Osteoblast (primary cell): ENCODE results near the gene OR5H15. TPM values are rescaled to one million over a fixed set of nuclear protein-coding genes. Genes with fewer than 3 reads are reported as not detected.
"Not testable (repeated sequence)": the region's sequence is repeated elsewhere in the genome, so short reads cannot be mapped to it uniquely, and the experiment has no call there.

Source experiments
- DNase-seq: peaks from one replicate; pipeline ENCODE4 v3.0.0; 2011; ENCODE audit warnings: low spot score, mixed read lengths; ENCODE audit not compliant: insufficient read length; ENCODE audit errors: missing footprints
- H2AFZ ChIP-seq: 2 replicates; pipeline ENCODE4 v1.6.0; 2011; ENCODE audit warnings: mild to moderate bottlenecking, low read length
- H3K27ac ChIP-seq: 2 replicates; pipeline ENCODE4 v1.5.1; 2011; ENCODE audit warnings: mild to moderate bottlenecking, low read depth, low read length, moderate library complexity
- H3K27me3 ChIP-seq: 2 replicates; pipeline ENCODE4 v1.6.0; 2012; ENCODE audit warnings: mild to moderate bottlenecking, control low read depth, inconsistent platforms, low read length, moderate library complexity; ENCODE audit not compliant: insufficient read depth
- H3K36me3 ChIP-seq: 2 replicates; pipeline ENCODE4 v1.5.1; 2011; ENCODE audit warnings: mild to moderate bottlenecking, low read length, control low read depth, moderate library complexity; ENCODE audit not compliant: insufficient read depth
- H3K4me1 ChIP-seq: 2 replicates; pipeline ENCODE4 v1.5.1; 2011; ENCODE audit warnings: mild to moderate bottlenecking, low read length, control low read depth, moderate library complexity; ENCODE audit not compliant: insufficient read depth
- H3K4me2 ChIP-seq: 2 replicates; pipeline ENCODE4 v1.6.0; 2011; ENCODE audit warnings: mild to moderate bottlenecking, low read length; ENCODE audit not compliant: insufficient read depth
- H3K4me3 ChIP-seq: fragments of 200-600 bp; sonication (generic); 3 replicates; pipeline ENCODE4 v1.5.1; 2012; ENCODE audit warnings: mild to moderate bottlenecking, low read length, inconsistent platforms; ENCODE audit not compliant: insufficient read depth
- H3K79me2 ChIP-seq: 2 replicates; pipeline ENCODE4 v1.6.0; 2012; ENCODE audit warnings: mild to moderate bottlenecking, low read length, control low read depth, inconsistent platforms; ENCODE audit not compliant: insufficient read depth
- H3K9me3 ChIP-seq: 2 replicates; pipeline ENCODE4 v1.5.1; 2011; ENCODE audit warnings: low read depth, low read length, control low read depth
- H4K20me1 ChIP-seq: 2 replicates; pipeline ENCODE4 v1.6.0; 2012; ENCODE audit warnings: mild to moderate bottlenecking, low read length, control low read depth; ENCODE audit not compliant: insufficient read depth
- CTCF ChIP-seq: IDR thresholded peaks from 2 replicates; pipeline ENCODE4 v1.5.1; 2011; ENCODE audit warnings: mild to moderate bottlenecking, low read depth, low read length, moderate library complexity; ENCODE audit errors: extremely low read depth
- total RNA-seq: library from RNA; depleted of rRNA; stranded (reverse); fragments of >200 nt; gene quantifications from 2 replicates; pipeline ENCODE4 v1.2.3, GENCODE V29; 2012

OR5H15 gene
- total RNA-seq, 1 donor = not detected

- no peak overlapping the region for H3K27ac ChIP-seq
- DNase-seq = no peak
Measured at GRCh38 chr3:98185180-98185579, 18.7 kb downstream of the OR5H15 start.

GRCh38 chr3:98188545-98188944 lies 22.0 kb downstream of the OR5H15 start:
- H3K27me3 ChIP-seq = no peaks in the 10 kb centered on the region
- H3K79me2 ChIP-seq = no peaks in the 10 kb centered on the region
- TF ChIP-seq CTCF = no peak
- H3K36me3 ChIP-seq = no peaks in the 10 kb centered on the region
- H3K4me2 ChIP-seq = no peak overlapping the region
- no peaks in the 10 kb centered on the region for H4K20me1 ChIP-seq
- no peaks in the 10 kb centered on the region for H3K4me1 ChIP-seq
- no peak overlapping the region for H3K4me3 ChIP-seq
- H3K9me3 ChIP-seq = no peaks in the 10 kb centered on the region
- no peak overlapping the region for H2AFZ ChIP-seq
- no peak overlapping the region for H3K27ac ChIP-seq
- DNase-seq = no peak

More at GRCh38 chr3:98185180-98185579, 18.7 kb downstream of the OR5H15 start:
- no peak overlapping the region for H3K4me3 ChIP-seq
- no peaks in the 10 kb centered on the region for H3K79me2 ChIP-seq
- no peaks in the 10 kb centered on the region for H3K4me1 ChIP-seq
- no peaks in the 10 kb centered on the region for H3K36me3 ChIP-seq
- H3K9me3 ChIP-seq = no peaks in the 10 kb centered on the region
- no peak overlapping the region for H2AFZ ChIP-seq
- no peaks in the 10 kb centered on the region for H4K20me1 ChIP-seq
- no peak overlapping the region for H3K4me2 ChIP-seq
- TF ChIP-seq CTCF = no peak
- H3K27me3 ChIP-seq = no peaks in the 10 kb centered on the region

- not testable (repeated sequence) for H4K20me1 ChIP-seq, H3K4me2 ChIP-seq, H3K79me2 ChIP-seq, H3K27ac ChIP-seq, H3K4me3 ChIP-seq, H3K27me3 ChIP-seq, H3K9me3 ChIP-seq, H3K36me3 ChIP-seq, H3K4me1 ChIP-seq, DNase-seq, H2AFZ ChIP-seq
Measured at GRCh38 chr3:98190911-98191310, 24.4 kb downstream of the OR5H15 start.

- H2AFZ ChIP-seq, DNase-seq, H3K27ac ChIP-seq, H3K4me3 ChIP-seq, H3K4me1 ChIP-seq, H4K20me1 ChIP-seq, H3K27me3 ChIP-seq, H3K36me3 ChIP-seq, H3K9me3 ChIP-seq, H3K4me2 ChIP-seq, H3K79me2 ChIP-seq: not testable (repeated sequence)
Measured at GRCh38 chr3:98196293-98196692, 29.8 kb downstream of the OR5H15 start.

- no peak for TF ChIP-seq CTCF
Measured at GRCh38 chr3:98199020-98199419, 32.5 kb downstream of the OR5H15 start.

More at GRCh38 chr3:98199020-98199419, 32.5 kb downstream of the OR5H15 start:
- Histone ChIP-seq H3K4me3 (no peak overlapping the region), H3K79me2 (no peaks in the 10 kb centered on the region), H3K36me3 (no peaks in the 10 kb centered on the region), H3K27ac (no peak overlapping the region), H4K20me1 (no peaks in the 10 kb centered on the region), H2AFZ (no peak overlapping the region), H3K4me2 (no peak overlapping the region), H3K4me1 (no peaks in the 10 kb centered on the region), H3K27me3 (no peaks in the 10 kb centered on the region), H3K9me3 (no peaks in the 10 kb centered on the region)
- DNase-seq = no peak
